ENCODE data around the gene IFITM5. TPM values are rescaled to one million over a fixed set of nuclear protein-coding genes. Genes with fewer than 3 reads are reported as not detected.

Gene IFITM5
- total and polyA plus RNA-seq, 2 of the 8 experiments (the other 6 are each of a cell fraction or from before 2014, with no cell fraction given), result not detected

DNA sequence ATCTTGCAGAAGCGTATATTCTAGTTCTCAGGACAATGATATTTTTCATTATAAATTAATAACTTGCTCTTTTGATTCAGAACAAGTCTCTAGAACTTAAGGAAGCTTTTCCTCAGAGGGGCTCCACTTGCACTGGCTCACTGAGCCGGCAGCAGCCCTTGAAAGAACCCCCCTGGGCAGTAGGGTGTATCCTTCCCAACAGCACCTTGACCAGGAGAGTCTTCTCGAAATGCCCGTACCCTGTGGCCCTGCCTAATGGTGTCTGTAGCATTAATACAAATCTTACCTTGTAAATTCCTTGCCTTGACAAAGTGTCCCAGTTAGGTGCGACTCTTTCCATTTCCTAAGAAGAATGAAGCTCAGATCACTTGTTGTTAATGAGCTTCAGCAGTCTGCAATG is 49.1 kb downstream of the IFITM5 start (continued):
- TF ChIP-seq, protein P1, sequence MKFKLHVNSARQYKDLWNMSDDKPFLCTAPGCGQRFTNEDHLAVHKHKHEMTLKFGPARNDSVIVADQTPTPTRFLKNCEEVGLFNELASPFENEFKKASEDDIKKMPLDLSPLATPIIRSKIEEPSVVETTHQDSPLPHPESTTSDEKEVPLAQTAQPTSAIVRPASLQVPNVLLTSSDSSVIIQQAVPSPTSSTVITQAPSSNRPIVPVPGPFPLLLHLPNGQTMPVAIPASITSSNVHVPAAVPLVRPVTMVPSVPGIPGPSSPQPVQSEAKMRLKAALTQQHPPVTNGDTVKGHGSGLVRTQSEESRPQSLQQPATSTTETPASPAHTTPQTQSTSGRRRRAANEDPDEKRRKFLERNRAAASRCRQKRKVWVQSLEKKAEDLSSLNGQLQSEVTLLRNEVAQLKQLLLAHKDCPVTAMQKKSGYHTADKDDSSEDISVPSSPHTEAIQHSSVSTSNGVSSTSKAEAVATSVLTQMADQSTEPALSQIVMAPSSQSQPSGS (IDR thresholded peaks at IDR 0.05; ENCODE audit: low read length), result no peak
- TF ChIP-seq TBP (IDR thresholded peaks at IDR 0.05; ENCODE audit: low read depth, low read length), result no peak
- TF ChIP-seq NANOG (IDR thresholded peaks at IDR 0.05; ENCODE audit: insufficient read depth, low read depth, low read length, poor library complexity, severe bottlenecking), result no peak
